HG03095 (cell line): ENCODE measurements around the gene GTSE1.

ENCODE experiments used
- ATAC-seq: cut with Tn5 transposase; IDR thresholded peaks from one replicate; pipeline ENCODE4 v1.9.1; 2021; ENCODE audit warnings: moderate library complexity; ENCODE audit not compliant: unreplicated experiment

The GTSE1 gene

DNA sequence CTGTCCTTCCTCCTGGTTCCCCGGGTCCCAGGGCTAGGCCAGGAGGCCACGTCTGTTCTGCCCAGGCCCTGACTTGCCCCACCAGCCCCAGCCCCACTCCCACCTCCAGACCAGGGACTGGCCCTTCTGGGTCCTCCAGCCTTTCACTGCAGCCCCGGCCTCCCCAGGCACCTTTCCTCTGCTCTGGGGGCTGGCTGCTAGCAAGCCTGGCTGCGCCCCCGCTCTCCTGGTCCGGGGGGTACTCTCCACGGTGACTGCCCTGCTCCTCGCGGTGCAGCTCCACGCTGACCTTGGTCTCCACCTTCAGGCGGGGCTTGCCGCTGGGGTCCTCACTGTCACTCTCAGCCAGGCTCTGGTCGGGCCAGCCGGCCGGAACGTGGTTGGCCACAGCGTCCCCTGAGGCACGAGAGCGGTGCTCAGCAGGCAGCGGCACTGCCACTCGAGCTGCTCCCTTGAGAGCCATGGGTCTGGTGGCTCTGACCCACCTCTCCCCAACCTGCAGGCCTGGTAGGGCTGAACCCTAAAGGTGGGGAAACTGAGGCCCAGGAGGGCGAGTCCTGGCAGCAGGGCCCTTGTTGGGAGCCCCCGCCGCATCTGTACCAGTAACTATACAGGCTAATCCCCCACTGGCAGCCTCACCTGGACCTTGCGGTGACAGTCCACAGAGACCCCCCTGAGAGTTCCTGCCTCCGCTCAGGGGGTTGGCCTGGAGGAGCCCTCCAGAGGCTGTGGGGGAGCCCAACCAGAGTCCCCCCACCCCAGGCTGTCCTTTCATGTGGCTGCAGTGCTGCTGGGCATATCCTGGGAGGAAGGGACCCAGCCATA is 67.9 kb downstream of the GTSE1 start:
- ATAC-seq: no peak

DNA sequence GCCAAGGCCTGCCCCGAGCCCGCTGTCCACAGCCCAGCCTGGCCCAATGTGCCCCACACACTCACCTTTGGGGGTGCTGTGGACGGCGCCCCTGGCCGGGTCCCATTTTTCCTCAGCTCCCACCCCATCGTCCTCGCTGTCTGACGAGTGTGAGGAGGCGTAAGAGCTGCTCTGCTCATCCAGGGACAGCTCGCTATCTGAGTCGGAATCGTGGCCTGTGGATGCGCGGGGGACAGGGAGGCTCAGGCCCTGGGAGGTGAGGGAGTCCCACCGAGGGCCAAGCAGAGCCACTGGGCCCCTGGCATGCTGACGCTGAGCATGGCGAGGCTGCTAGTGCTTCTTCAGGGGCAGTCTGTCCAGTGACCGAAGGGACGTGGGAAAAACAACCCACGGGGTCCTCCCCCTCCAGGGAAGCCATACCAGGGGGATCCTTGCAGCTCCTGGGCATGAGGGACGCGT is 68.5 kb downstream of the GTSE1 start:
- ATAC-seq: no peak

DNA sequence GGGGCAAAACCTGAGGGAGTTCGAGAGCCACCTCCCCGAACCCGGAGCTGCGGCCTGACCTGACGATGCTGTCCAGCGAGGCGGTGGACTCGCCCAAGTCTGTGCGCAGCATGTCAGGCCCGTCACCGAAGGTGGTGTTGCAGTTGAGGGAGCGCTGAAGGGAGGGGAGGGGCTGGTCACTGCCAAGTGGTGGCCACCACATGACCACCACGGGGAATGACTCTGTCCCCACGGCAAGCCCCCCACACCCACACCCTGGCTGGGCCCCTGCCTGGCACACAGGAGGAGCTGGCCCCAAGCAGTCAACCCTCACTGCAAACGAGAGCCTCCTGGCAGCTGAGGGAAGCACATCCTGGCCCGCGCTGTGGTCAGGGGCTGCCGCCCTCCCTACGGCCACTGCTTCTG is 69.7 kb downstream of the GTSE1 start:
- ATAC-seq: no peak

DNA sequence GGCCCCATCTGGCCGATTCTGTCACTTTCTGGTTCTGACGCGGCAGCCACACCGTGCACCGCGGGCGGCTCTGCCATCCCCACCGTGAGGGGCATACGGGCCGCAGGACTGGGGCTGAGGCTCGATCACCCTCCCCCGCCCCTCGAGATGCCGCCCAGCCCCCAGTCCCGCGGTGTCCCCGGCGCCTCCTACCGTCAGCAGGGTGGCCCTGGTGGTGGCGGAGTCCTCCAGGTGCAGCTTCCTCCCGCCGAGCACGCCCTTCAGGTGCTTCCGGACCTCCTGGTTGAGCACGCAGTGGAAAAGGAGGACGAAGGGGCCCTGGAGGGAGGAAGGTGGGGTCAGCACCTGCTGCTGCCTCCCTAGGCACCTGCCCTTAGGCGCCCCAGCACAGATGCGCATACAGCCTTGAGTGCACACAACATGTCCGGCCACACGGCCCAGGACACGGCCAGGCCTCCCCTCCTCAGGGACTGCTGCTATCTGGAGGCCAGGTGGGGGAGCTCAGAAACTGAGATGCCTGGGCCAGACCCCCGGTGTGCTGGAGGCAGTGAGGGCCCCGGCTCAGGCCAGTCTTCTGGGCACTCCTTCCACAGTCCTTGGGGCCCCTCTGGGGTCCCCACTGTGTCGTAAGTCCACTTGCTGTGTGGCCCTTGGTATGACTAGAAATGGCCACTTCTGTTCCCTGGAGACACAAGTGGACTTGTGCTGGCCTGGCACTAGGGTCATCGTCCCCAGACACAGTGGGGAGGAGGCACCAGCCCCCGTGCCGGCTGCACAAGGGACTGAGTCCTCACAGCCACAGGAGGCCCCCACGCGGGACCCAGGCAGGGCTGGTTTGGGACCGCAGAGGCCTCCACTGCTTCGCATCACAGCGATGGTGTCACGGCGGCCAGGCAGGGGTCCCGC is 70.4 kb downstream of the GTSE1 start:
- no peak for ATAC-seq

DNA sequence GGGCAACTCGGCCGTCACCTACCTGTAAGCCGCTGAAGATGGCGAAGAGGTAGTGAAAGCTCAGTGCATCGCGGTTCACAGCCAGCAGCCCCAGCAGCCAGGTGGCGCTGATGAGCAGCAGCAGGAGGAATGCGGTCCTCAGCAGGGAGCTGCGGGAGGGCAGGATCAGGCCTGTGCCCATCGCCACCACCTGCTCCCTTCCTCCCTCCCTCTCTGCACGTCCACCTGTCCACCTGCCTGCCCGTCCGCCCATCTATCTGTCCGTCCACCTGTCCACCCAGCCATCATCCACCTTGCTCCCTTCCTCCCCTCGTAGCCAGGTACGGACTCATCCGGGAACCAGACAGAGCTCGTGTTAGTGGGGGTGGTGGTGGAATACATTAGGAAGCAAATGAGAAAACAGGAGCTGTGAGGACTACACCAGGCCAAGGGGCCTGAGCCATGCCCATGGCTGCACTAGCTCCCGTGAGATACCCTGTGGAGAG is 71.1 kb downstream of the GTSE1 start:
- ATAC-seq: no peak

DNA sequence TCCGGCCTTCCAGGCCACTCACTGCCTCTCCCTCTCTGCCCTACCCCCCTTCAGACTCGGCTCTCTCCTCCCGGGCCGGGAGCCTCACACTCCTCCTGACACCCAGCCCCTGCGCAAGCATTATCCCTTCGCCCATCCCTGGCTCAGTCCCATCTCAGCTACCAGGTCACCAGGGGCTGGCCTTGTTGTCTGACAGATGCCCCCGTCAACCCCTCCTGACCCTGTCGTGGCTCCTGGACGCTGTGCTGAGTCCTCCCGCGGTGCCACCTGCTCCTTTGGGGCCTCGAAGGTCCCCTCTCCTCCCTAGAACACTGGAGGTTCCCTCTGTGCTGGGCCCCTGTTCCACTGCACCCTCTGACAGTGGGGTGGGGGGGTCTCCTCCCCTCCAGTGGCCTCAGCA is 71.8 kb downstream of the GTSE1 start:
- no peak for ATAC-seq

DNA sequence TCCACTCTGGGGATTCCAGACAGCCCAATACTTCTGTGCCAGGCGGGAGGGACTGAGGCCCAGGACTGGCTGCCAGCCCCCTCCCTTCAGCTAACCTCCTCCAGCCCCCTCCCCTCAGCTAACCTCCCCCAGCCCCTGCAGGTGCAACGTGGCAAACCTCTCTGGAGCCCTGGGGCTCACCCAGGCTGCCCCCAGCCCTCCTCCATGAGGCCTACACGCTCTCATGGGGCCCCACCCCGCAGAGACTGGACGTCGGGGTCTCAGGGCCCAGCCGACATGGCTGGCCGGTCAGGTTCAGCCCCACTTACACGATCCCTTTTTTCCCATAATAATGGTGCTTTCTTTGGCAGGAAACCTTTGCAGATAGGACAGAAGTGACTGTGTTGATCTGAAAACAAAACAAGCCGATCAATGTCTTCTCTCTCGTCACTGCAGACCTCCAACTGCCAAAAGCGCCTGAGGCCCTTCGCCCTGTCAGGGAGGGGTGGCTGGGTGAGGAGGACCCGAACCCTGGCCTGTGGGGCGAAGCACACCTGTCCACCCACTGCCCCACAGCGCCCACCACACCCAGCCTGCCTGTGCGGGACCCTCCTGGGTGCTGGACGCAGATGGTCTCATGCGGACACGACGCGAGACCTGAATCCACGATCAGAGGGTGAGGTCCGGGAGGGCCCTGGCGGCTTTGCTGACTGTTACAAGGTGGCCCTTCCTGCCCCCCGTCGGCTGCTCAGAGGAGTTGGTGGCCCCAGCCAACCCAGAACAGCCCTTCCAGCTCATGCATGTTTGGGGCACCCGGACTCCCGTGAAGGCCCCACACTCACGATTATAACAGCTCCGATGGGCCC is 72.4 kb downstream of the GTSE1 start:
- no peak for ATAC-seq

DNA sequence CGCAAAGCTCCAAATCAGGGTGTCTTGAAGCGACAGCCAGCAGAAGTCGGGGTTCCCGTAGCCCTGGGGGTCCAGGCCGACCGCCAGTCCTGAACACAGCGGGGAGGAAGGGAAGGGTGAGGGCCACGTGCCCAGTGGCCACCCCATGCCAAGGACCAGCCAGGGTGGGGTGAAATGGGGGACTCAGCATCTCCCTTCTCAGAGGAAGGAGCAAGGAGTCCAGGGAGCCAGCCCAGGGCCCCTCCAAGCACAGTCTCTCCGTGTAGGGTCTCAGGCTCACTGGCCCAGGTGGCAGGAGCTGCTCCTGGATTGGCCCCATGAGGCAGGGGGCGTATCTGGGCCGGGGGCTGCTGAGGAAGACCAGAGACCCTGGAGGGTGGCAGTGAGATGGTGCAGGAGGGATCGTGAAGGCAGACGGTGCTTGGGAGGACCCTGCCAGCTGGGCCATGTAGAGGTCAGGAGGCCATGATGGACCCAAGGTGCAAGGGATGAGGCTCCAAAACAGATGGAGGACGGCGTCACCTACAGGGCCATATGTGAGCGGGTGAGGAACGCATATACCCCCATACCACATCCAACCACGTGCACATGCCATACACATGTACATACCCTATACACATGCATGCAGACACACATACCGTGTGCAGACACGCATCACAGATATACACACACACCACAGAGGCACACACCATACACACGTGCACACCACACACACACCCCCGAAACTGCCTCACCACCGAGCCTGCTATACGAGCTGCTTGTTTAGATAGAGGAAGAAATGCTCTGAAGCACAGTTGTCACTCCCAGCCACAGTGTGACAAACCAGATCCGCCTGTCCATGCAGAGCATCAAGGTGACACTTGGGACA is 73.3 kb downstream of the GTSE1 start:
- ATAC-seq: no peak

DNA sequence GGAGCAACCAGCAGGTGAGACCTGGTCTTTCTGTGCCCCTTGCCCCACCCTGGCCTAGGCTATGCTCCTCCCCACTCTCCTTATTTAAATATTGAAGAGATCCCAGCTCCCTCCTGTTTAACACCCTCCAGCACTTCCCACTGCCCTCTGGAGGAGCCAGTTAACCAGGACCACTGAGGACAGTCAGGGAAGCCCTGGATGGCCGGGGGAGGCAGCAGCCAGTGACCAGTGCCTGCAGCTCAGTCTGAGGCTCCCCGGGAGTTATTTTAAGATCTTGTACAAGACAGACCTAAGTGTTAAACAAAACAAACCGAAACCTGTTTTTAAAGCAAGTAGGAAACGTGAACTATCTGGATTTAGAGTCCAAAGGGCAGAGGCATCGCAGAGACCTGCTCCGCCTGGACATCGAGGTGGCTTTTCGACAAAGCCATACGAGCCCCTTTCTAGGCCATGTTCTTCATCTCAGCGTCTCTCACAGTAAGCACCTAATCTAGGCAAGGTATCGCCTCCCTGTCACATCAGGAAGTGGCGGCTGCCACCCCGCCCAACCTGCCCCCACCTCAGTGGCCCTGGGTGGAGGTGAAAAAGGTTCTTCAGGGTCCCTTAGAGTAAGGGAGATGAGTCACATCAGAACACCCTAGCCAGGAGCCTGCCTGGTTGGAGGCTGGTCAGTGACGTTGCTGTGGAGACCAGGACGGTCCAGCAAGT is 74.1 kb downstream of the GTSE1 start:
- no peak for ATAC-seq

DNA sequence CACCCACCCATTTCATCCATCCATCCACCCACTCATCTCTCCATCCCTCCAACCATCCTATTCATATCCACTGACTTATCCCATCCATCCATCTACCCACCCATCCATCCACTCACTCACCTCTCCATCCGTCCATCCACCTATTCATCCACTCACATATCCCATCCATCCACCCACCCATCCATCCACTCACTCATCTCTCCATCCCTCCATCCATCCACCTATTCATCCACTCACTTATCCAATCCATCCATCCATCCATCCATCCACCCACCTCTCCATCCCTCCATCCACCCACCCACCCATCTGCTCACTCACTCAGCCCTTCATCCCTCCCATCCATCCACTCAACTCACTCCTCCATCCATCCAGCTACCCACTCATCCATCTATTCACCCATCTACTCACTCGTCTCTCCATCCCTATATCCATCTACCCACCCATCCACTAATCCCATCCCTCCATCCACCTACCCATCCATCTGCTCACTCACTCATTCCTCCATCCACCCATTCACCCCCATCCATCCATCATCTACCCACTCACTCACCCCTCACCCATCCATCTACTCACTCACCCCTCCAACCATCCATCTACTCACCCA is 75.1 kb downstream of the GTSE1 start:
- no peak for ATAC-seq

DNA sequence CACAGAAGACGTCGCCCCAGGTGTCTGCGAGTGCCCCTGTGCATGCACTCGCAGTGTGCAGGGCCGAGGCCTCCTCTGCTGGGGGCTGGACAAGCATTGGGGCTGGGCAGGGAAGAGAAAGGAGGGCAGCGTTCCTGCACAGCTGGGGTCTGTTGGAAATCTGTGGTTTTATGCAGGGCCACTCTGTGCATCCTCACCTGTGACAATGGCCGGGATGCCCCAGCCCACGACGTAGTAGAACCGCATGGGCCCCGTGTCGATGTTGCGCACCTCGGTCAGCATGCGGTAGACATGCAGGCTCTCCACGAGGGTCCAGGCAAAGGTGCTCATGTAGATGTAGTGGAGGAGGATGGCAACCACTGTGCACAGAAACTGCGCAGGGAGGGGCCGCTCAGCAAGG is 76.0 kb downstream of the GTSE1 start:
- no peak for ATAC-seq

DNA sequence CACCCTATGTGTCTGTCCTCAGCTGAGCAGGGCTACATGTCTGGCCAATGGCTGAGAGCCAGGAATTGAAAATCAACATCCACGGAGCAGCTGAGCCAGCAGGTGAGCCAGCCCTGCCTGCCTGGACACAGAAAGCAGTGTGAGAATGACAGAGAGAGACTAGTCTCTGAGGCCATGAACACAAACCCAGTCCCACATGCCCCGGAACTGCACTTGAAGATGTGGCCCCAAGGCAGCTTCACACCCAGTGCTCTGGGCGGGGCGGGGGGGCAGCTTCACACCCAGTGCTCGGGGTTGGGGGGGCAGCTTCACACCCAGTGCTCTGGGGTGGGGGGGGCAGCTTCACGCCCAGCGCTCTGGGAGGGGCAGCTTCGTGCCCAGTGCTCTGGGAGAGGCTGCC is 76.5 kb downstream of the GTSE1 start:
- ATAC-seq: no peak

DNA sequence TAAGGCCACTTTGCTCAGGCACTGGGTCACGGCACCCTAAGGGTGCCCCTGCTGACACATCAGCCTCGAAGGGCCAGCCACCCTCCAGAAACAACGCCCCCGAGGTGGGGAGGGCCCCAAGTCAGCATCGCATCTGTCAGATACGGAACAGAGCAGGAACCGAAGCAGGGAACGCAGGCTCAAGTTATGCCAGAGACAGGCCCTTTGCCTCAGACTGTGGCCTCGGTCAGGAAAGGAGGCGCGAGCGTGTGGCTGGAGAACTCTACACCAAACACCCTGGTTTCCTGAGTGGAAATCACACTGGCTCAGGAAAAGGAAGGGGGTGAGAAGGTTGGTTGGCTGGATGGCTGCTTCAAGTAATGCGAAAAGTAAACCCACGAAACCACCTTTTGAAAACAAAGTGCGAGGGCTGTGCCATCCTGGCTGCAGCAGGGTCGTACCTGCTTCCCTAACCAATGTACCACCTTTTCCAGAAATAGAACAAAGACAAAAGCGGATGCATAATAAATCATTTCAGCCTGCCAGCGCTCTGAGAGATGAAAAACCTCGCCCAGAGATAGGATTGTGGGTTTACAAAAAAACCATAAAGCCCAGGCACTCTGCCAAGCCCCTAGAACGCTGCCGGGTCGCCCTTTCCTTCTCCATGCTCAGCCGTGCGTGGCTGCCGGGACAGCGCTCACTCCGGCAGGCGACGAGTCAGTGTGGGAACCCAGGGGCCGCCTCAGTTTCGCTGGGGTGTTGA is 77.4 kb downstream of the GTSE1 start:
- no peak for ATAC-seq

DNA sequence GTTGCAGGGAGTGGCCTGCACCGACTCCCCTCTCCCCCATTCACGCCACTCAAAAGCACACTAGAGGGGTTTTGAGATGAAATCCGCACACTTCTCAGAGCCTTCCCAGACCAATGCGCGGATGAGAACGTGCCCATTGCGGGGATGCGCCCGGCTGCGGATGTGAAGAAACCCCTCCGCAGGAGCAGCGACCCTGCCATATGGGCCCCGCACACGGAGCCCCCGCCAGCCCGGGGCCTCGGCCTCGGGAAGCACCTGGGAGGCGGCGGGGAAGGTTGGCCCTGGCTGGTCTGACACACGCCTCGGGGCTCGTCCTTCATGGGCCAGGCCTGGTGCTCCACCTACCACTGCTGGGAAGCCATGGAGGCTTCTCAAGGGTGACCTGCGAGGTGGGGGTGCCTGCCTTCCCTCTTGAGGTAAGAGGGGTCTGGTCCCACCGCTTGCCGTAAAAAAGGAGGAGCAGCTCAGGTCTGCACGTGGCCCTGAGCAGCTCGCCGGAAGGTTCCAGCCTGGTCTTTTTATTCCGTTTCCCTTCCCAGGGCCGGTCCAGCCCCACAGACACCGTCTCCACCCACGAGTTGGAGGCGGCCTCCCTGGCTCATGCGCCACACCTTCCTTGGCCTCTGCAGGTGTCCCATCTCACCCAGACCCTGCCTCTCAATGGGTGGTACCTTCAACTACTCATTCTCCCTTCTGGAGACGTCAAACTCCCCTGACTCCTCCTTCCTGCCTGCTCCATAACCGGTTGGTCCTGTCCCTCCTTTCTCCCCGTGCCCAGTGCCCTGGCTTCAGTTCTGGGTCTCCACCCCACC is 78.2 kb downstream of the GTSE1 start:
- no peak for ATAC-seq

DNA sequence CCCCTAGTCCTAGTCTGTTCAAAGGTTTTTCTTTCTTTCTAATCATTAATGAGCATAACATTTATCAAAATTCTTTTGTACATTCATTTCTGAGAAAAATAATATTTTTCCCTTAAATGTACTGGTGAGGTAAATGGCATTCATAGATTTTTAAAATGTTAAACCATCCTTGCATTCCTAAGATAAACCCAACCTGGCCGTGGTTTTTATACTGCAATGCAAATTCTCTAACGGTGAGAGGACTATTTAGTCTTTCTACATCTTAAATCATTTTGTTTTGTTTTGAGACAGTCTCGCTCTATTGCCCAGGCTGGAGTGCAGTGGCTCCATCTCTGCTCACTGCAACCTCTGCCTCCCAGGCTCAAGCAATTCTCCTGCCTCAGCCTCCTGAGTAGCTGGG is 79.4 kb downstream of the GTSE1 start:
- ATAC-seq: no peak

DNA sequence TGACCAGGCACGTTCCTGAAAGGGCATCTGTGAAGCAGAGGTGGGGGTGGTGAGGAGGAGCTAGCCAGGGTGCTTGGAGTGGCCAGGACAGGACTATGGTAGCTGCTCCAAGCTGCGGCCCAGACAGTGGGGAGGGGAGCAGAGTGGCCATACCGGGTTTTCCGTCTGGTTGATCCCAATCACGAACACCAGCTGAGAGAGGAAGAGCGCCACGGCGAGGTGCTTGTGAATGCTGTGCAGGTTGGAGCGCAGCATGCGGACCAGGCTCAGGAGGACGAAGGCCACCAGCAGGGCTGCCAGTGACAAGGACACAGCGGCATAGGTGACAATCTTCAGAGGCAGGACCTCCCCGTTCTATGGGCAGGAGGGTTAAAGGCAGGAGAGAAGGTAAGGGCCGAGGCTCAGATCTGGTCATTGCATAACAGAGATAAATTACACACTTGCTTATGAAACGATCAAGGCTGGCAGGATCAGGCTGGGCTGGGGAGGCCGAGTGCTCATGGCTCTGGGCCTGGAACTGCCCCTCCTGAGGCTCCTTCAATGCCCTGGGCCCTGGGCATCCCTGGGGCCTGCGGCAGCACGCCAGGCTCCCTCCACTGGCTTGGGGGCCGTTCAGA is 80.3 kb downstream of the GTSE1 start:
- no peak for ATAC-seq
